ENCODE data around the gene CERK.

DNA sequence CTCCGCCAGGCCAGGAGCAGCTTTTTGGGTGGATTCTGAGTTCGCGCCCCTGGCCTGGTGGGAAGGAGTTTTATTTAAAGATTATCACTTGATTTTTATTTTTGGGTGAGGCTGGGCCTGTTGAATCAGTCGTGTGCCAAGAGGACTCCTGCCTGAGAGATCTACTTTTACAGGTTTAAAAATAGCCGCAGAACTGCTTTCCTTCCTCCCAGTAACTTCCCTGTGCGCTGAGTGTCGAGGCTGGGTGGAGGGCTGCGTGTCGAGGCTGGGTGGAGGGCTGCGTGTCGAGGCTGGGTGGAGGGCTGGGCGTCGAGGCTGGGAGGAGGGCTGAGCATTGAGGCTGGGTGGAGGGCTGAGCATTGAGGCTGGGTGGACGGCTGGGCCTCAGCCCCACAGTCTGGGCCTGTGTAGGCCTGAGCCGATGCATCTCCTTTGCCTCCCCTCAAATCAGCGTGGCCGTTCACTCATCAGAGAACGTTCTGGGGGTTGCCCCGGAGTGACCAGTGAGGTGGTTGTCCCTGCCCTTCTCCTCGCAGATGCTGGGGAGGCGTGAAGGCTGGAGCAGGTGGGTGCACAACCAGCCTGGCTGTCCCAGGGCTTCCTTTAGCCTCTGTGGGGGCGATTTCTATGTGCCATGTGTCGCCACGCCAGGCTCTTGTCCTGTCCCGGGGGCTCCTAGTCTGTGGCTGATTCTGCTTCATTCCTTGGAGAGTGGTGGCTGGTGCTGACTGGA, 87.8 kb downstream of the CERK start:
- TF ChIP-seq, protein P1, sequence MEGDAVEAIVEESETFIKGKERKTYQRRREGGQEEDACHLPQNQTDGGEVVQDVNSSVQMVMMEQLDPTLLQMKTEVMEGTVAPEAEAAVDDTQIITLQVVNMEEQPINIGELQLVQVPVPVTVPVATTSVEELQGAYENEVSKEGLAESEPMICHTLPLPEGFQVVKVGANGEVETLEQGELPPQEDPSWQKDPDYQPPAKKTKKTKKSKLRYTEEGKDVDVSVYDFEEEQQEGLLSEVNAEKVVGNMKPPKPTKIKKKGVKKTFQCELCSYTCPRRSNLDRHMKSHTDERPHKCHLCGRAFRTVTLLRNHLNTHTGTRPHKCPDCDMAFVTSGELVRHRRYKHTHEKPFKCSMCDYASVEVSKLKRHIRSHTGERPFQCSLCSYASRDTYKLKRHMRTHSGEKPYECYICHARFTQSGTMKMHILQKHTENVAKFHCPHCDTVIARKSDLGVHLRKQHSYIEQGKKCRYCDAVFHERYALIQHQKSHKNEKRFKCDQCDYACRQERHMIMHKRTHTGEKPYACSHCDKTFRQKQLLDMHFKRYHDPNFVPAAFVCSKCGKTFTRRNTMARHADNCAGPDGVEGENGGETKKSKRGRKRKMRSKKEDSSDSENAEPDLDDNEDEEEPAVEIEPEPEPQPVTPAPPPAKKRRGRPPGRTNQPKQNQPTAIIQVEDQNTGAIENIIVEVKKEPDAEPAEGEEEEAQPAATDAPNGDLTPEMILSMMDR (tag by site-specific recombination; IDR thresholded peaks at IDR 0.05) = no peak
- TF ChIP-seq, protein P2, sequence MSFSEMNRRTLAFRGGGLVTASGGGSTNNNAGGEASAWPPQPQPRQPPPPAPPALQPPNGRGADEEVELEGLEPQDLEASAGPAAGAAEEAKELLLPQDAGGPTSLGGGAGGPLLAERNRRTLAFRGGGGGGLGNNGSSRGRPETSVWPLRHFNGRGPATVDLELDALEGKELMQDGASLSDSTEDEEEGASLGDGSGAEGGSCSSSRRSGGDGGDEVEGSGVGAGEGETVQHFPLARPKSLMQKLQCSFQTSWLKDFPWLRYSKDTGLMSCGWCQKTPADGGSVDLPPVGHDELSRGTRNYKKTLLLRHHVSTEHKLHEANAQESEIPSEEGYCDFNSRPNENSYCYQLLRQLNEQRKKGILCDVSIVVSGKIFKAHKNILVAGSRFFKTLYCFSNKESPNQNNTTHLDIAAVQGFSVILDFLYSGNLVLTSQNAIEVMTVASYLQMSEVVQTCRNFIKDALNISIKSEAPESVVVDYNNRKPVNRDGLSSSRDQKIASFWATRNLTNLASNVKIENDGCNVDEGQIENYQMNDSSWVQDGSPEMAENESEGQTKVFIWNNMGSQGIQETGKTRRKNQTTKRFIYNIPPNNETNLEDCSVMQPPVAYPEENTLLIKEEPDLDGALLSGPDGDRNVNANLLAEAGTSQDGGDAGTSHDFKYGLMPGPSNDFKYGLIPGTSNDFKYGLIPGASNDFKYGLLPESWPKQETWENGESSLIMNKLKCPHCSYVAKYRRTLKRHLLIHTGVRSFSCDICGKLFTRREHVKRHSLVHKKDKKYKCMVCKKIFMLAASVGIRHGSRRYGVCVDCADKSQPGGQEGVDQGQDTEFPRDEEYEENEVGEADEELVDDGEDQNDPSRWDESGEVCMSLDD (tag by site-specific recombination; IDR thresholded peaks at IDR 0.05) = no peak
- TF ChIP-seq, protein P3, sequence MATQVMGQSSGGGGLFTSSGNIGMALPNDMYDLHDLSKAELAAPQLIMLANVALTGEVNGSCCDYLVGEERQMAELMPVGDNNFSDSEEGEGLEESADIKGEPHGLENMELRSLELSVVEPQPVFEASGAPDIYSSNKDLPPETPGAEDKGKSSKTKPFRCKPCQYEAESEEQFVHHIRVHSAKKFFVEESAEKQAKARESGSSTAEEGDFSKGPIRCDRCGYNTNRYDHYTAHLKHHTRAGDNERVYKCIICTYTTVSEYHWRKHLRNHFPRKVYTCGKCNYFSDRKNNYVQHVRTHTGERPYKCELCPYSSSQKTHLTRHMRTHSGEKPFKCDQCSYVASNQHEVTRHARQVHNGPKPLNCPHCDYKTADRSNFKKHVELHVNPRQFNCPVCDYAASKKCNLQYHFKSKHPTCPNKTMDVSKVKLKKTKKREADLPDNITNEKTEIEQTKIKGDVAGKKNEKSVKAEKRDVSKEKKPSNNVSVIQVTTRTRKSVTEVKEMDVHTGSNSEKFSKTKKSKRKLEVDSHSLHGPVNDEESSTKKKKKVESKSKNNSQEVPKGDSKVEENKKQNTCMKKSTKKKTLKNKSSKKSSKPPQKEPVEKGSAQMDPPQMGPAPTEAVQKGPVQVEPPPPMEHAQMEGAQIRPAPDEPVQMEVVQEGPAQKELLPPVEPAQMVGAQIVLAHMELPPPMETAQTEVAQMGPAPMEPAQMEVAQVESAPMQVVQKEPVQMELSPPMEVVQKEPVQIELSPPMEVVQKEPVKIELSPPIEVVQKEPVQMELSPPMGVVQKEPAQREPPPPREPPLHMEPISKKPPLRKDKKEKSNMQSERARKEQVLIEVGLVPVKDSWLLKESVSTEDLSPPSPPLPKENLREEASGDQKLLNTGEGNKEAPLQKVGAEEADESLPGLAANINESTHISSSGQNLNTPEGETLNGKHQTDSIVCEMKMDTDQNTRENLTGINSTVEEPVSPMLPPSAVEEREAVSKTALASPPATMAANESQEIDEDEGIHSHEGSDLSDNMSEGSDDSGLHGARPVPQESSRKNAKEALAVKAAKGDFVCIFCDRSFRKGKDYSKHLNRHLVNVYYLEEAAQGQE (tag by site-specific recombination; IDR thresholded peaks at IDR 0.05) = no peak
- TF ChIP-seq, protein P4, sequence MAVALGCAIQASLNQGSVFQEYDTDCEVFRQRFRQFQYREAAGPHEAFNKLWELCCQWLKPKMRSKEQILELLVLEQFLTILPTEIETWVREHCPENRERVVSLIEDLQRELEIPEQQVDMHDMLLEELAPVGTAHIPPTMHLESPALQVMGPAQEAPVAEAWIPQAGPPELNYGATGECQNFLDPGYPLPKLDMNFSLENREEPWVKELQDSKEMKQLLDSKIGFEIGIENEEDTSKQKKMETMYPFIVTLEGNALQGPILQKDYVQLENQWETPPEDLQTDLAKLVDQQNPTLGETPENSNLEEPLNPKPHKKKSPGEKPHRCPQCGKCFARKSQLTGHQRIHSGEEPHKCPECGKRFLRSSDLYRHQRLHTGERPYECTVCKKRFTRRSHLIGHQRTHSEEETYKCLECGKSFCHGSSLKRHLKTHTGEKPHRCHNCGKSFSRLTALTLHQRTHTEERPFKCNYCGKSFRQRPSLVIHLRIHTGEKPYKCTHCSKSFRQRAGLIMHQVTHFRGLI (tag by site-specific recombination; IDR thresholded peaks at IDR 0.05) = no peak
- TF ChIP-seq KLF16 (tag by site-specific recombination; IDR thresholded peaks at IDR 0.05) (no peak), ZSCAN30 (tag by site-specific recombination; IDR thresholded peaks at IDR 0.05) (no peak), ZBTB21 (tag by site-specific recombination; IDR thresholded peaks at IDR 0.05) (no peak), ZBTB8A (tag by site-specific recombination; IDR thresholded peaks at IDR 0.05) (no peak), ZNF830 (tag by site-specific recombination; IDR thresholded peaks at IDR 0.05; ENCODE audit: low read depth) (no peak), REPIN1 (tag by site-specific recombination; IDR thresholded peaks at IDR 0.05; ENCODE audit: low read depth) (no peak), GLI4 (tag by site-specific recombination; IDR thresholded peaks at IDR 0.05) (no peak), HOXA7 (CRISPR knock-in tag; IDR thresholded peaks at IDR 0.05; ENCODE audit: borderline replicate concordance) (no peak)
- TF ChIP-seq, protein P5, sequence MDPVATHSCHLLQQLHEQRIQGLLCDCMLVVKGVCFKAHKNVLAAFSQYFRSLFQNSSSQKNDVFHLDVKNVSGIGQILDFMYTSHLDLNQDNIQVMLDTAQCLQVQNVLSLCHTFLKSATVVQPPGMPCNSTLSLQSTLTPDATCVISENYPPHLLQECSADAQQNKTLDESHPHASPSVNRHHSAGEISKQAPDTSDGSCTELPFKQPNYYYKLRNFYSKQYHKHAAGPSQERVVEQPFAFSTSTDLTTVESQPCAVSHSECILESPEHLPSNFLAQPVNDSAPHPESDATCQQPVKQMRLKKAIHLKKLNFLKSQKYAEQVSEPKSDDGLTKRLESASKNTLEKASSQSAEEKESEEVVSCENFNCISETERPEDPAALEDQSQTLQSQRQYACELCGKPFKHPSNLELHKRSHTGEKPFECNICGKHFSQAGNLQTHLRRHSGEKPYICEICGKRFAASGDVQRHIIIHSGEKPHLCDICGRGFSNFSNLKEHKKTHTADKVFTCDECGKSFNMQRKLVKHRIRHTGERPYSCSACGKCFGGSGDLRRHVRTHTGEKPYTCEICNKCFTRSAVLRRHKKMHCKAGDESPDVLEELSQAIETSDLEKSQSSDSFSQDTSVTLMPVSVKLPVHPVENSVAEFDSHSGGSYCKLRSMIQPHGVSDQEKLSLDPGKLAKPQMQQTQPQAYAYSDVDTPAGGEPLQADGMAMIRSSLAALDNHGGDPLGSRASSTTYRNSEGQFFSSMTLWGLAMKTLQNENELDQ (tag by site-specific recombination; IDR thresholded peaks at IDR 0.05; ENCODE audit: low read depth) = no peak
- TF ChIP-seq, protein P6, sequence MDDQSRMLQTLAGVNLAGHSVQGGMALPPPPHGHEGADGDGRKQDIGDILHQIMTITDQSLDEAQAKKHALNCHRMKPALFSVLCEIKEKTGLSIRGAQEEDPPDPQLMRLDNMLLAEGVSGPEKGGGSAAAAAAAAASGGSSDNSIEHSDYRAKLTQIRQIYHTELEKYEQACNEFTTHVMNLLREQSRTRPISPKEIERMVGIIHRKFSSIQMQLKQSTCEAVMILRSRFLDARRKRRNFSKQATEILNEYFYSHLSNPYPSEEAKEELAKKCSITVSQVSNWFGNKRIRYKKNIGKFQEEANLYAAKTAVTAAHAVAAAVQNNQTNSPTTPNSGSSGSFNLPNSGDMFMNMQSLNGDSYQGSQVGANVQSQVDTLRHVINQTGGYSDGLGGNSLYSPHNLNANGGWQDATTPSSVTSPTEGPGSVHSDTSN (CRISPR knock-in tag; IDR thresholded peaks at IDR 0.05) = no peak

Data from HEK293 (cell line).